Mononuclear cell (primary cell): ENCODE results near the gene CTAGE9. TPM values are rescaled to one million over a fixed set of nuclear protein-coding genes. Genes with fewer than 3 reads are reported as not detected.

Experiments used
- H3K27me3 ChIP-seq: 2 replicates; pipeline ENCODE4 v1.6.0; 2011; ENCODE audit warnings: low read length, control low read depth; ENCODE audit not compliant: insufficient read depth
- H3K4me1 ChIP-seq: 2 replicates; pipeline ENCODE4 v1.5.1; 2011; ENCODE audit warnings: mild to moderate bottlenecking, low read length, control low read depth; ENCODE audit not compliant: insufficient read depth
- H3K4me3 ChIP-seq: 2 replicates; pipeline ENCODE4 v1.5.1; 2011; ENCODE audit warnings: mild to moderate bottlenecking, low read length, moderate library complexity
- H3K9me3 ChIP-seq: 2 replicates; pipeline ENCODE4 v1.5.1; 2011; ENCODE audit warnings: low read depth, mild to moderate bottlenecking, control low read depth, low read length
- total RNA-seq: library from RNA; depleted of rRNA; stranded (reverse); fragments of >200 nt; gene quantifications from one replicate; pipeline ENCODE4 v1.2.3, GENCODE V29; 2012

Gene CTAGE9
- total RNA-seq, 1 donor, result not detected

DNA sequence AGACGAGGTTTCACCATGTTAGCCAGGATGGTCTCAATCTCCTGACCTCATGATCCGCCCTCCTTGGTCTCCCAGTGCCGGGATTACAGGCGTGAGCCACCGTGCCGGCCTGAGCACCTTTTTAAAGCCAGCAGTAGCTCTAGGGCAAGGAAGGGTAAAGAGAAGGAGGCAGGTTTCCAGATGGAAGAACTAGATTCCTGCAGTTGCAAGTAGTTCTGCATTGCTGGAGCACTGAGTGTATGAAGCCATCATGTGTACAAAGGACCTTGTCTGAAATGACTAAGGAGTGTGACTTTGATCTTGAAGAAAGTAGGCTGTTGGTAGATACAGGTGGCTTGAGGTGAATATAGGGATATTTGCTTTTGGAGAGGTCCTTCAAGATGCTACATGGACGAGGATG lies 13.9 kb downstream of the CTAGE9 start:
- no peaks in the 10 kb centered on the region for H3K4me1 ChIP-seq
- H3K9me3 ChIP-seq, result no peaks in the 10 kb centered on the region
- H3K4me3 ChIP-seq, result no peak overlapping the region
- no peaks in the 10 kb centered on the region for H3K27me3 ChIP-seq

DNA sequence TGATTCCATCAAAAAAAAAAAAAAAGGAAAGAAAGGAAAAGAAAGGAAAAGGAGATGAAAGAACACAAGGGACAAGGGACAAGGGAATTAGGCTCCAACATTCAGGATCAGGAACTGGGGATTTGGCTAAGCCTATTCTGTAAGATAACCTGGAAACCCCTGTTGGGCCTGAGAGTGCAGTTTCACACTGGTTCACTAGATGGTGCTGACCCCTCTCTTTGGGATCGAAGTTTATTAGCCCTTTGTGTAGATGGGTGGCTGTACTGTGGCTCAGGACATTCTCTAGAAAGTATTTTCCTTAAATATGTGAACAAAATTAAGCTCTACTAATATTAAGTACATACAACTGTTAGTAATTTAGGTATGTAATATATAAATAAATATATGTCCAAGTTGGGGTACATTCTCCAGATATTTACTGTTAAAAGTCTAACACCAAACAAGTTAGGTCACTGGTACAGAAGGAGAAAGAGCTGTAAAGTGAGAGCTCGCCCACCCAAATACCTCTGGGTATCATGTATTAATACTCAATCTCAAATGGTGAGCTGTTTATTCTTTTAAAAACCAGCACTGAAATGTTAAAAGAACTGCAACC lies 15.9 kb downstream of the CTAGE9 start:
- Histone ChIP-seq H3K4me1 (peaks cover 14% of the 10 kb centered on the region), H3K4me3 (no peak overlapping the region), H3K27me3 (no peaks in the 10 kb centered on the region), H3K9me3 (no peaks in the 10 kb centered on the region)

DNA sequence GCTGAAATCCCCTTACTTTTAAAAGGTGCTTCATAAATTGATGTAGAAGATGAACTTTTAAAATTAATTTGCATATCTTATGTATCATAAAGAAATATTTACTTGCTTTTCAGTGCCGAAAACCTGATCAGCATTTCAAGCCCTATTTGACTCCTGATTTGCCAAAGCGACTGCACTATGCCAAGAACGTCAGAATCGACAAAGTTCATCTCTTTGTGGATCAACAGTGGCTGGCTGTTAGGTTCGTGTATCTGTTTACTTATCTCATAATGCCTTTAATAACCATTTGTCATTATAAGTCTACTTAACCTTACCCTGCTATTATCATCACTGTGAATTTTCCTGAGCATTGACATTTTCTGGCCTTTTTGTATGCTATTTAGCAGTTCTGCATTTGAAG lies 17.4 kb downstream of the CTAGE9 start:
- Histone ChIP-seq H3K4me3 (no peak overlapping the region), H3K4me1 (peaks cover 17% of the 10 kb centered on the region), H3K27me3 (no peaks in the 10 kb centered on the region), H3K9me3 (no peaks in the 10 kb centered on the region)

DNA sequence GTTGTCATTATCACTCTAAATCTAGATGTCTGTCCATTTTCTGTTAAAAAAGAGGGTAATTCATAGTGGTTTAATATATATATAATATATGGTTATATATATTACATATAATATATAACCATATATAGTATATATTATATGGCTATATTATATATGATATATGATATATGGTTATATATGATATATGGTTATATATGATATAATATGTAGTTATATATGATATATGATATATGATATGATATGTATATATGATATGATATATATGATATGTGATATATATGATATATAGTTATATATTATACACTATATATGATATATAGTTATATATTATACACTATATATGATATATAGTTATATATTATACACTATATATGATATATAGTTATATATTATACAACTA lies 18.2 kb downstream of the CTAGE9 start:
- Histone ChIP-seq H3K27me3 (no peaks in the 10 kb centered on the region), H3K4me3 (no peak overlapping the region), H3K4me1 (peaks cover 22% of the 10 kb centered on the region), H3K9me3 (no peaks in the 10 kb centered on the region)

DNA sequence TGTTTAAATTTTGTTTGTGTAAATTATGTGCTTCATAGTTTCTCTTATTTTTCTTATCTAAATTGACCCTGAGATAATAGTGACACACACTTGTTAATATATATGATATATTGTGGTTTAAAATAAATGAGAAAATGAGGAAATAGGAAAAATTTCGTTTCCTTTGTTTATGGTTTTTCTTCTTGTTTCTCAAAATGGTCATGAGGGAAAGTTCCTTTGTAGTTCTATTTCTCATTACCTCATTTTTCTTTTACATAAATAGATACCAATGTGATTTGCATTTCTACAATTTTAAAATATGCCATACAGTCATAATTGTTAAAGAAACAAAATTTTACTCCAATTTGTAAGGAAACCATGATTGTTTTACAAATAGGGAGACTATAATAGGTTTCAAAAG lies 18.8 kb downstream of the CTAGE9 start:
- H3K4me3 ChIP-seq, result no peak overlapping the region
- peaks cover 22% of the 10 kb centered on the region for H3K4me1 ChIP-seq

DNA sequence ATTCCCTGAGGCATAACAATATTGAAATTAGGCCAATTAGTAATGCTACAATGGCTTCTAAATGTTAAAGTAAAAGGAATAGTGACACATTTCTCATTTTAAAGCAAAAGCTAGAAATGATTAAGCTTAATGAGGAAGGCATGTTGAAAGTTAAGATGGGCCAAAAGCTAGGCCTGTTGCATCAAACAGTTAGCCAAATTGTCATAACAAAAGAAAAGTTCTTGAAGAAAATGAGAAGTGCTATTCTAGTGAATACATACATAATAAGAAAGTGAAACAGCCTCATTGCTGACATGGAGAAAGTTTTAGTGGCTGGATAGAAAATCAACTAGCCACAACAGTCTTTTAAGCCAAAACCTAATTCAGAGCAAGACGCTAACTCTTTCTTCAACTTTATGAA lies 22.5 kb downstream of the CTAGE9 start:
- H3K27me3 ChIP-seq, result no peaks in the 10 kb centered on the region
- no peak overlapping the region for H3K4me3 ChIP-seq
- no peaks in the 10 kb centered on the region for H3K9me3 ChIP-seq
- H3K4me1 ChIP-seq, result peaks cover 27% of the 10 kb centered on the region

More for the DNA sequence above, 18.8 kb downstream of the CTAGE9 start:
- H3K27me3 ChIP-seq, result no peaks in the 10 kb centered on the region
- no peaks in the 10 kb centered on the region for H3K9me3 ChIP-seq

DNA sequence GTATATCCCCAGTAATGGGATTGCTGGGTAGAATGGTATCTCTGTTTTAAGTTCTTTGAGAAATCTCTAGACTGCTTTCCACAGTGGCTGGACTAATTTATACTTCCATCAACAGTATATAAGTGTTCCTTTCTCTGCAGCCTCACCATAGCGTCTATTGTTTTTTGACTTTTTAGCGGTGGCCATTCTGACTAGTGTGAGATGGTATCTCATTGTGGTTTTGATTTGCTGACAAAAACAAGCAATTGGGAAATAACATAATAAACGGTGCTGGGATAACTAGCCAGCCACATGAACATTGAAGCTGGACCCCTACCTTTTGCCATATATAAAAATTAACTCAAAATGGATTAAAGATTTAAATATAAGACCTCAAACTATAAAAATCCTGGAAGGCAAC lies 23.8 kb downstream of the CTAGE9 start:
- no peaks in the 10 kb centered on the region for H3K9me3 ChIP-seq
- H3K4me1 ChIP-seq, result peaks cover 27% of the 10 kb centered on the region
- no peak overlapping the region for H3K4me3 ChIP-seq

DNA sequence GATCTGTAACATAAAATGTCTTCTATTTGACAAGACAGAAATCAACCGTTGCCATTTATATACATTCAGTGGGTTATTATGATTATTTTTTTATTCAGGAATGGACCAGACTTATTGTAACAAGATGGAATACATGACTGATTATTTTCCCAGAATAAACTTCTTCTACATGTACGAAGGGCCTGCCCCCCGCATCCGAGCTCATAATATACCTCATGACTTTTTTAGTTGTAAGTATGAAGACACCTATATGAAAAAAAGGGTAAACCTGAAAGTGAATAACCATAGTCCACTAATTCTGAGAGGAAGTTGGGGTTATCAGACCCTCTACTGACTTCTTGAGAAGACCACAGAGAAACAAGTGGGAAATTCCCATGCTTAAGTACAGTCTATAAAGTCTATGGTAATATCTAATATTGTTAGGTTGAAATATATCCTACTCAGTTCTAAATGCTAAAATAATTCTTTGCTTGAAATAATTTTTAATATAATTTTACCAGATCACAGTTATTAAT lies 25.5 kb downstream of the CTAGE9 start:
- H3K4me1 ChIP-seq, result peaks cover 16% of the 10 kb centered on the region

More for the DNA sequence above, 23.8 kb downstream of the CTAGE9 start:
- no peaks in the 10 kb centered on the region for H3K27me3 ChIP-seq

DNA sequence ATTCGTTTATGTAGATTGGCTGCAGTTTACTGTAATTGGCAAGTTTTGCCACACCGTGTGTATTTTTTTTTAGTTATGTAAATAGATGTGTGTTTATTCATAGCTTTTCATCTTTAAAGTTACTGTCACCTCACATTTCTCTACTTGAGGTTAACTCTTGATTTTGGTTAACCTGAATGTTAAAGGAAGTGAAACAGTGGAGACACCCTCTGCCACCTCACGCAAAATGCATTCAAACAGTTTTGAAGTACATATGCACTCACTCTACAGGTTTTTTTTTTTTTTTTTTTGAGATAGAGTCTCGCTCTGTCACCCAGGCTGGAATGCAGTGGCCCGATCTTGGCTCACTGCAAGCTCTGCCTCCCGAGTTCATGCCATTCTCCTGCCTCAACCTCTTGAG lies 27.3 kb downstream of the CTAGE9 start:
- H3K4me1 ChIP-seq, result peaks cover 10% of the 10 kb centered on the region
- no peaks in the 10 kb centered on the region for H3K9me3 ChIP-seq
- H3K4me3 ChIP-seq, result no peak overlapping the region

More for the DNA sequence above, 25.5 kb downstream of the CTAGE9 start:
- no peaks in the 10 kb centered on the region for H3K9me3 ChIP-seq
- H3K4me3 ChIP-seq, result no peak overlapping the region
- H3K27me3 ChIP-seq, result no peaks in the 10 kb centered on the region

DNA sequence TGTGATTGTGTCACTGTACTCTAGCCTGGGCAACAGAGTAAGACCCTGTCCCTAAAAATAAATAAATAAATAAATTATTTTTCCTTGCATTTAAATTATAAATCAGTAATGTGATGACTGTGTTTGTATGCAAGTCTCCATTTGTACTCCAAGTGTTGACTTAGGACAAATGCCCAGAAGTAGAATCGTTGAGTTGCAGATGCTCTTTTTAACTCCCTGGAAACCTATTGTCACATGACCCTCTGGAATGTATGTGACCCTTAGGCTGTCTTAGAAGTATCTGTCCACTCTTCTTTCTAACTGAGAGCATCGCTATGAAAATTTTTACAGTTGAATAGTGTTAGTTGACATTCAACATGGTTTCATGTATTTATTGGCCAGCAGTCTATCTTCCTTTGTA lies 28.4 kb downstream of the CTAGE9 start:
- peaks cover 4% of the 10 kb centered on the region for H3K4me1 ChIP-seq
- H3K27me3 ChIP-seq, result no peaks in the 10 kb centered on the region
- H3K9me3 ChIP-seq, result no peaks in the 10 kb centered on the region
- H3K4me3 ChIP-seq, result no peak overlapping the region

More for the DNA sequence above, 27.3 kb downstream of the CTAGE9 start:
- H3K27me3 ChIP-seq, result no peaks in the 10 kb centered on the region

DNA sequence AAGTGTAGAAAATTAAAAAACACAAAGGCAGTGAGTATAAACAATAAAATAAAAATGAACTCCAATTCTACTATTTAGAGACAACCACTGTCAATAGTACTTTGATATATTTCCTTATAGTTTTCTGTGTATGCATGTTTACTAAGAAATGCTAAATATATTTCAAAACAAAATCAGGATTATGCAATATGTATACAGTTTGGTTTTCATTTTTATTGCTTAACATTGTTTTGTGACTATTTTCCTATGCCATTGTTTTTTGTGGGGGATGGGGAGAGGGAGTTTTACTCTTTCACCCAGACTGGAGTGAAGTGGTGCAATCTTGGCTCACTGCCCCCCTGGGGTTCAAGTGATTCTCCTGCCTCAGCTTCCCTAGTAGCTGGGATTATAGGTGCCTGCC lies 29.2 kb downstream of the CTAGE9 start:
- H3K9me3 ChIP-seq, result no peaks in the 10 kb centered on the region
- H3K4me1 ChIP-seq, result peaks cover 4% of the 10 kb centered on the region
- H3K27me3 ChIP-seq, result no peaks in the 10 kb centered on the region

DNA sequence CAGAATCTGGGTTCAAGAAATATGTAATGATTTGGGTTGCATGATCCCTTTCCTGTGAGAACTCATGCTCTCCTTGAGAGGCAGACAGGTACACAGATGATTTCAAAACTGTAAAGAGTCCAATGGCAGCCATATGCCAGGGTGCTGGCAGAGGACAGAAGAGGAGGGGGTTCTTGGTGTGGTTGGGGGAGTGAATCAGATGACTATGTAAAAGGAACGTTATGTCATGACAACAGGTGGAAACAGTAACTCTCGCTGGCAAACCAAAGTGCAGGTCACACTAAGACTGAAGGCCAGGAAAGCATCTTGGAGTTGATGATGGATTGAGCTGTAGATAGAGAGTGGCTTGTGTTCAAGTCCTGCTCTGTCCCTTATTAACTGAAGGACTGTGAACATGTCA lies 29.9 kb downstream of the CTAGE9 start:
- Histone ChIP-seq H3K4me3 (no peak overlapping the region), H3K27me3 (no peaks in the 10 kb centered on the region), H3K9me3 (no peaks in the 10 kb centered on the region), H3K4me1 (peaks cover 4% of the 10 kb centered on the region)

More for the DNA sequence above, 29.2 kb downstream of the CTAGE9 start:
- H3K4me3 ChIP-seq, result no peak overlapping the region

DNA sequence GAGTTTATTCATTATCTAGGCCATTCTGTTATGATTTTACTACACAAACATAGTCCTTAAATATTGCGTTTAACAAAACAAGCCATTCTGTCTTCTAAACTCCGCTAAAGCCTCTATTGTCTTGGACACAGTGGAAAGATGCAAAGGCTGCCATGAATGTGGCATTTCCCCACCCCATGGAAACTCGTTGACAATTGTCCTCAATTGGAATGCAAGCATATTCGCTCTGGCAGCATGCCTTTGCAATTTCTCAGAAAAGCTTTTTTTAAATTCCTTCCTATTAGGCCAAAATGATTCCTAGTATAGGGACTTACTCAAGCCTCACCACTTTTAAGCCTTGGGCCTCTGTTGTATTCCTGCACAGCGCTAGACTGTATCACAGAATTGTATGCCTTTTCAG lies 32.4 kb downstream of the CTAGE9 start:
- no peaks in the 10 kb centered on the region for H3K27me3 ChIP-seq
- H3K4me3 ChIP-seq, result no peak overlapping the region
- no peaks in the 10 kb centered on the region for H3K4me1 ChIP-seq
- H3K9me3 ChIP-seq, result no peaks in the 10 kb centered on the region

DNA sequence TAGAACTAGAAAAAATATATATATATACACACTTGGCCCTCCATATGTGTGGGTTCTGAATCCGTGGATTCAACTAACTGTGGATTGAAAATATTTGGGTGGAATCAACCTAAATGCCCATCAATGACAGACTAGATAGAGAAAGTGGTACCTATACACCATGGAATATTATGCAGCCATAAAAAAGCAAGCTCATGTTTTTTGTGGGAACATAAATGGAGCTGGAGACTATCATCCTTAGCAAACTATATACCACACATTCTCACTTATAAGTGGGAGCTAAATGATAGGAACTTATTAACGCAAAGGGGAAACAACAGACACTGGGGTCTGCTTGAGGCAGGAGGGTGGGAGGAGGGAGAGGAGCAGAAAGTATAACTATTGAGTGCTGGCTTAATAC lies 37.6 kb downstream of the CTAGE9 start:
- no peaks in the 10 kb centered on the region for H3K27me3 ChIP-seq
- no peaks in the 10 kb centered on the region for H3K4me1 ChIP-seq
- H3K4me3 ChIP-seq, result no peak overlapping the region

DNA sequence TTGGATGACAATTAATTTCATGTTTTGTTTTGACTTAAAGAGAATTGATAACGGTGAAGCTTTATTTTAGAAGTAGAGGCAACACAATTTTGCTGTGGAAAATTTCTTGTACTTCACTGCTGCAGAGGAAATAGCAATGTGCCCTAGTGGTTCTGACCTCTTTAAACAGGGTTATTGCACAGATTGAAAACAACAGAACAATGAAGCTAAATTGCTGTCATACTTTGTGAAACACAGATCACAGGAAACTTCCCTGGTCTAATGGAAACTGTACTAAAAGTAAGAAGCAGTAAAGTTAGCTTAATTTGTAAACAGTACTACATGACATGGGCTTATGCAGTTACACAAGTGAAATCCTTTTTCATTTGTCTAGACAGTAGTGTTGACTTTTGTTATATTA lies 40.9 kb downstream of the CTAGE9 start:
- no peaks in the 10 kb centered on the region for H3K9me3 ChIP-seq
- H3K27me3 ChIP-seq, result peaks cover 3% of the 10 kb centered on the region
- no peaks in the 10 kb centered on the region for H3K4me1 ChIP-seq
- H3K4me3 ChIP-seq, result no peak overlapping the region

More for the DNA sequence above, 37.6 kb downstream of the CTAGE9 start:
- no peaks in the 10 kb centered on the region for H3K9me3 ChIP-seq

DNA sequence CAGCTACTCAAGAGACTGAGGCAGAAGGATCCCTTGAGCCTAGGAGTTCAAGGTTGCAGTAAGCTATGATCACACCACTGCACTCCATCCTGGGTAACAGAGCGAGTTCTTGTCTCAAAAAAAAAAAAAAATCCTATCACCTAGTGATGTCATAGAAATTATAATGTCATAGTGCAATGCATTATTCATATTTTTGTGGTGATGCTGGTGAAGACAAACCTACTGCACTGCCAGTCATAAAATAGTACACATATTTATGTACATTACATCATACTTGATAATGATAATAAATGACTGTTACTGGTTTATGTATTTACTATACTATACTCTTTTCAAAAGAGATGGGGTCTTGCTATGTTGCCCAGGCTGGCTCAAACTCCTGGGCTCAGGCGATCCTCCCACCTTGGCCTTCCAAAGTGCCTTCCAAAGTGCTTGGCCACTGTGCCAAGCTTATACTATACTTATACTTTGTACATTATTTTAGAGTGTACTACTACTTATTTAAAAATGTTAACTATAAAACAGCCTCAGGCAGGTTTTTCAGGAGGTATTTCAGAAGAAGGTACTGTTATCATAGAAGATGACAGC lies 47.1 kb downstream of the CTAGE9 start:
- peaks cover 3% of the 10 kb centered on the region for H3K27me3 ChIP-seq
- H3K4me3 ChIP-seq, result no peak overlapping the region
- H3K9me3 ChIP-seq, result no peaks in the 10 kb centered on the region
- no peaks in the 10 kb centered on the region for H3K4me1 ChIP-seq
